GM18520 (cell line): ENCODE data around the gene SCLY.
A peak's percentile ranks its signal among the peaks of the same experiment; 100 is the strongest.
"Not testable (repeated sequence)": the region's sequence is repeated elsewhere in the genome, so short reads cannot be mapped to it uniquely, and the experiment has no call there.

Source experiments
- ATAC-seq: cut with Tn5 transposase; IDR thresholded peaks from one replicate; pipeline ENCODE4 v1.9.1; 2021; ENCODE audit not compliant: unreplicated experiment

Gene SCLY

DNA sequence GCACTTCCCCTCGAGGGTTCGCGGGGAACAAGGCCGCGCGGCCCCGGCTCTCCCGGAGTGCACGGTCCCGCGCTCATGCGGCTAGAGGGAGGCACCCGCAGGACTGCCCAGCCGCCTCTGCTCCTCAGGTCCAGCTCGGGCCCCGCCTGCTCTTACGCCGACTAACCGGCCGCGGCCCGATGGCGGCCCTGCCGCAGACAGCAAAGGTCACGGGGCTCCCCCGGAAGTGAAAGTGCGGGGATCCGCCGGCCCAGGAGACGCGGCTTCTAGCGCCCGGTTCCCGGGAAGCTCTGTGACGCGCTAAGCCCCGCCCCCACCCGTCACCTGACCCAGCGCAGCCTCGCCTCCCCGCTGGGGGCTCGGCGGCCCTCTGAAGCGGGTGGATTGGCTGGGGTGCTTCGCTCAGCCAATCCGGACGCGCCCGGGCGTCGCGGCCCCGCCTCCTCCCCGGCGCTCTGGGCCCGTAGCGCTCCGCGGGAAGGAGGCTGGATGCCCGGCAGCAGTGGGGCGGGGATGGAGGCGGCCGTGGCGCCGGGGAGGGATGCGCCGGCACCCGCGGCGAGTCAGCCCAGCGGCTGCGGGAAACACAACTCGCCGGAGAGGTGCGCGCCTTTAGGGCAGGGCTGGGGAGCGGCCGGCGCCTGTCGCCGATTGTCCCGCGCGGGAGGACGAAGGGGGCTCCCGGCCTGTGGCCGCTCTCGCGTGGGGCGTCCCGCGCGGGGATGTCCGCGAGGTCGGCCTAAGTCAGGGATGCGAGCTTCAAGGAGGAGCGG is at the start of gene SCLY:
Gene SCLY (plus strand): TSS at position 460 of the 773 bp plus-strand sequence. CDS start 54 bp downstream, at position 514.
- ATAC-seq: peak; percentile 91

DNA sequence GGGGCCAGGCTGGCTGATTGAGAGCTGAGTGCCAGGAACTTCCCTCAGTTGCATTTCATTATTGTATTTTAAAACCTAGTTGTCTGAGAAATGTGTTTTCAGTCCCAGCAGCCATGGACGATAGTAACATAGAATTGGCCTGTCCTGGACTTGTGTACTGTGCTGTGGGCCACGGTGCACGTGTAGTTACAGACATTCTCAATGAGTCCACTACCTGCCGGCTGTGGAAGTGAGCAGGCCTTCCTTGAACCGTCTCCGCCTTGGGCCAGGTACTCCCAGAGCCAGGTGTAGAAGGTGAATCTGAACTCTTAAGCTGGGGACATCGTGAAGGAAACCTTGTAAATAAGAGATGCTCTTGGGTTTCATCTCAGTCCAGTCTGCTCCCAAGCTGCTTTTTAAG is 47.0 kb upstream of the SCLY start:
- no peak for ATAC-seq

- ATAC-seq: no peak
Measured at GRCh38 chr2:238015705-238016104, 45.1 kb upstream of the SCLY start.

DNA sequence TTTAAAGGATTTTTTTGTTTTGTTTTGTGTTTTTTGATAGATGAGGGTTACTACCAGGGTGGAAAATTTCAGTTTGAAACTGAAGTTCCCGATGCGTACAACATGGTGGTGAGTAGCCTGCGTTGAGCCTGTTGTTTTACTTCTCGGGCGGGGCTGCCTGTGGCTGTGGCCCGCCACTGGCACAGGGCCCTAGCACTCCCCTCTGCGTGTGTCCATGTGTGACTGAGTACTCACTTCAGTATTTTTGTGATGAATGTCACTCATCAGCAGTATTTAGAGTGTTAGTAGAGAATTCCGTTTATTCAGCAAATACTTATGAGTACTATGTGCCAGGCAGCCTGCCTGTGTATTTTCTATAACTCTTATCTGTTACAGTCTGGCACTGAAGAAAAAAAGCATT is 44.3 kb upstream of the SCLY start:
- ATAC-seq: no peak

- no peak for ATAC-seq
Measured at GRCh38 chr2:238019962-238020361, 40.8 kb upstream of the SCLY start.

DNA sequence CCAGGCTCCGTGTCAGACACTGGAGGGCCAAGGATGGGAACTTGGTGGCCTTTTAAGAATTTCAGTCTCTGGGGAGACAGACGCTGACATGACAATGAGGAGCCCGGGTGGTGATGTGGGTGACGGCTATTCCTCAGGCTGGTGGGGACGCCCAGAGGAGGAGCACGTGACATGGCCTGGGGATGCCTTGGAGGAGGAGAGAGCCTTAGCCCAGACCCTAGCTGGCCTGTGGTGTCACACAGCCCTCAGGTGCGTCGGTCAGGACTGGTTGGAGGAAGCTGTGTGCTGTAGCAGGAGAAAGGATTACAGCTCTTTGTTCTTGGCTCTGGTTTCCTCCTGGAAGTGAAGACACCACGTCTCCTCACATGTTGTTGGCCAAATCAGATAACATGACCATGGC is 40.0 kb upstream of the SCLY start:
- ATAC-seq: no peak

DNA sequence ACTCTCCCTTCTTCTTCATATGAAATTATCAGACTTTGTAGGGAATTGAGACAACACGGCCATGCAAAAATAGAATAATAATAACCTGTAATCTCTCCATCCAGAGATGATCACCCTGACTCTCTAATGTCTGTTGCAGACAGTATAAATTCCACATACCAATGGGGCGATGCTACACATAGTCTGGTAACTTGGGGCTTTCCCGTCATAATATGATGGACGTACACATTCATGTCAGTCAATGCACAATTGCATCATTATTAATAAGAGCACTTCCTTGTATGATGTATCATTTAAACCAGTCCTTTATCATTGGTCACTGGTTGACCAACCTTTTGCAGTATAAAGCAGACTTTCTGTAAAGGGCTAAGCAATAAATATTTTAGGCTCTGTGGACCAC is 39.5 kb upstream of the SCLY start:
- ATAC-seq: no peak

GRCh38 chr2:238022594-238023157 is 38.1 kb upstream of the SCLY start:
- ATAC-seq: no peak

DNA sequence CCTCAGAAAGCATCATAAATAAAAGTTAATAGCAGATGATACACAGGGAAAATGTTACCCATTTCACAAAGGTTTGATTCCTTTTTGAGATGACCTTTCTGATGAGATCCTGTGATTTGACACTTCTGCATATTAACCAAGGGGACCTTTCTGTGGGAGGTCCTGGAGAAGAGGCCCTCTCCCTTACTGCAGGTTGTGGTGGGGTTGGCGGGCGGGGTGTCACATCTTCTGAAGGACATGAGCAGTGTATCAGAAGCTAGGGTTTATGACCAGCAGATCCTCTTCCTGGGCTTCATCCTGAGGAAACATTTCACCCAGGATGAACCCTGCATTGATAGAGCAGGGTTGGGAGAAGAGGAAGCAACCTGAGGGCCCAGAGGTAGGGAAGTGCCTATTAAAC is 37.2 kb upstream of the SCLY start:
- ATAC-seq: no peak

DNA sequence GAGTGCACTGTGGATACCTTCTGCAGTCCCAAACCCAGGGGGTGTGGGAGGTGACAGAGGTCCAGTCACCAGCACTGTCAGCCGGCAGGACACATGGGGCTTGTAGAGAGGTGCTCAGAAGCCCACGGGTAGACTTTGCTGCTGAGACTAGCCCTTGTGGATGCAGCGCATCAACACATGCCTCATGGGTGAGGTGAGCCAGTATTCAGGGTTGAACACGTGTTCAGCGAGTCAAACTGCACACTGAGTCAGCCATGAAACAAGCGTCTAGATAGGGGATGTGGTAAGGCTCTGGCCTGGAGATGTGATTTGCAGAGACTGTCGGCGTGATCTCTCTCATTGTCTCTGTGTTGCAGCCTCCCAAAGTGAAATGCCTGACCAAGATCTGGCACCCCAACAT is 35.8 kb upstream of the SCLY start:
- no peak for ATAC-seq

DNA sequence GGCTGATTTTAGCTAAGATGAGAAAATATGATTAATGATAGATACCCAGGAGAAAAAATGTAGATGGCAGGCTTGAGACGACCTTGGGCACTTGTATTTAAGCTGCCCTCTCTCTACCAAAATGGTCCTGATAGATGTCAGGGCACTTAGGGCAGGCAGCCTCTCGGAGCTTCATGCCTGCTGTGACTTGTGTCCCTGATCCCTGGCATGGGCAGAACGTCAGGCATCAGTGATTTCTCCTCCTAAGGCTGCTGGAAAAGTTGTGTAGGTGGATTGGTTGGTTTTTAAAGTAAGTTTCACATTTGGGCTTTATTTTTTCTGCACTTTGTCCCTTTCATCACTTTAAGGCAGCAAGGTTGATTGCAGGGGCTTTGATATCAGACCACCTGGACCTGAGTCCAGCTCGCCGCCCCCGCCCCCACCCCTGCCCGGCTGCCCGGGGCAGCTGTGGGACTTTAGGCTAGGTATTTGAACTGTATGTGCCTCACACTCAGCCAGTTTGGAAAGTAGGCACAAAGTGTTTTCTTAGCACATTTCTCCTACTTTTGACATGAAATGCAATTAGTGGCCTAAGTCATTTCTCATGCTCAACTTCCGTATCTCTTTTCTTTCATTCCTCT is 35.0 kb upstream of the SCLY start:
- no peak for ATAC-seq

DNA sequence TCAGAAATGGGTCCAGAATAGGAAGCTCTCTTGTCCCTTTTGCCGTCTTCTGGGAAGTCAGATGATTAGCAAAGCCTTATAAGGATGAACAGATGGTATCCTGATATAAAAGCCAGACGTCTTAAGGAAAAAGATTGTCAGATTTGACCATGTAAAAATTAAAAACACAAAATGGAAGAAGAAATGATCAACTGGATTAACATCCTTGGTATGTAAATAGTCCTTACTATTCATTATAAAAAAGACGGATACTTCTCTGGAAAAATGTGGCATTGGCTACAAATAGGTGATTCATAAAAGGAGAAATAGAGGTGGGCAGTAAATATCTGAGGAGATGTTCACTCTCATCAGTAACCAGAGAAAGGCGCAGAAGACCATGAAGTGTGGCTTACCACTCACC is 33.7 kb upstream of the SCLY start:
- no peak for ATAC-seq

DNA sequence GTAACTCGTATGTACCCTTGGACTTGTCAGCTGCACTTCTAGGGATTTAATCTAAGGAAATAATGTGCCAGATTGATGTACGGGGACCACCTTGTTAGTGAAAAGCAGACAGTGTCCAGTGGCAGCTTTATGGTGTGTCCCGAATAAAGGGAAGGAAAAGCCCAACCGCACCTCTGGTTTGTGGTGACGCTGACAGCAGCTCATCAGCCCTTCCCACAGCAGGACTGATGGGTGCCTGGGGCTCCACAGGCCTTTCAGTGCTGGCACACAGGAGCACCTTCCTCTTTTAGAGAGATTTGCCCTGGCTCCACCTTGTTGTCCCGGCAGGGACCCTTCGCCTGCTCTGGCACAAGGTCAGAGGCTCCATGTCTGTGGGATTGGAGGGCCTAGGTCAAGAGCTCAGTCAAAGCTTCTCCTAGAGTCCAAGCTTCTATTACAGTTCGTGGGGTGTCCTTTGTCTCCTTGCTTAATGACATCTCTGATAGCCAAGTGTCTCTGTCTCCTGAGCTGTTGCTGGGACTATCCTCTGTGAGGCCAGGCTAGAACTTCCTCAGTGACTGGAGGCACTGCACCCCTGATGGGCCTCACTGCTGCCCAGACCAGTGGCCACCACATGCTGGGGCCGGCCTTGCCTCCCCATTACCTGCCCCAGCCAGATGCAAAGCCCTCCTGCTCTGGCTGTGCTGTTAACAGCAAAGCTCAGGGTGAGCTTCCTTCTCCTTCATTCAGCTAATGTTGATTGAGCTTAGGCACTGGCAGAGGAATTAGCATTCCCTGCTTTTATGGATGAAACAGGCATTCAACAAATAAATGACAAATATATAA is 33.0 kb upstream of the SCLY start:
- no peak for ATAC-seq

GRCh38 chr2:238029853-238030252 is 30.9 kb upstream of the SCLY start:
- no peak for ATAC-seq

GRCh38 chr2:238030422-238031155 is 30.2 kb upstream of the SCLY start:
- no peak for ATAC-seq

GRCh38 chr2:238031751-238032150 is 29.1 kb upstream of the SCLY start:
- ATAC-seq: no peak

- no peak for ATAC-seq
Measured at GRCh38 chr2:238032755-238033337, 28.0 kb upstream of the SCLY start.

GRCh38 chr2:238033991-238034390 is 26.8 kb upstream of the SCLY start:
- ATAC-seq: not testable (repeated sequence)

GRCh38 chr2:238038203-238038602 is 22.6 kb upstream of the SCLY start:
- ATAC-seq: no peak

DNA sequence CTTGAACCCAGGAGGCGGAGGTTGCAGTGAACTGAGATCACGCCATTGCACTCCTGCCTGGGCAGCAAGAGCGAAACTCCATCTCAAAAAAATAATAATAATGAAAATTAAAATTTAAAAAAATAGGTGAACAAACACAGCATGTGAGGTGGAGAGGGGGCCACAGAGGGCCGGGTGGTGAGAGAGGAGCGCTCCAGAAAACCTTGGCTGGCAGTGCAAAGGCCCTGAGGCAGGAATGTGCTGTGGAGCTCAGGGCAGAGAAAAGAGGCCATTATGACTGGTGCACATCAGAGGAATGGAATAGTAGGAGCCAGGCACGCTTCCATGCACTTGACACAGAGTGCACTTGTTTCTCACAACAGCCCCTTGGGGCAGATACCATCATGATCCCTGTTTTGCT is 21.6 kb upstream of the SCLY start:
- no peak for ATAC-seq

GRCh38 chr2:238039985-238040384 is 20.8 kb upstream of the SCLY start:
- no peak for ATAC-seq
